SU-DHL-6 (cell line): Measurements from ENCODE around the gene ZNF516.

Source experiments
- CTCF ChIP-seq: fragments of 200-600 bp; sonication (generic); IDR thresholded peaks from one replicate; pipeline ENCODE4 v1.5.1; 2017; ENCODE audit warnings: antibody characterized with exemption, mild to moderate bottlenecking, low read length, moderate library complexity; ENCODE audit not compliant: insufficient read depth, poor library complexity, severe bottlenecking
- EZH2phosphoT487 ChIP-seq: fragments of 200-600 bp; sonication (generic), shearing (Covaris generic); conservative IDR thresholded peaks from 2 replicates; pipeline ENCODE4 v1.6.1; 2018; ENCODE audit warnings: mild to moderate bottlenecking, antibody characterized with exemption, low read length, moderate library complexity, mixed read lengths

GRCh38 chr18:76405681-76406356, 89.2 kb downstream of the ZNF516 start:
- TF ChIP-seq CTCF (peak; percentile 29), EZH2phosphoT487 (no peak)
